SK-N-SH treated with all-trans-retinoic acid at 6 μM for 48 hours (cell line): ENCODE measurements around the gene FXR2.
"Not testable (repeated sequence)": the region's sequence is repeated elsewhere in the genome, so short reads cannot be mapped to it uniquely, and the experiment has no call there.

Source experiments
- ARNTL ChIP-seq: fragments of 450-650 bp; formaldehyde crosslinking; IDR thresholded peaks from 2 replicates; pipeline ENCODE4 v1.5.0; 2020; ENCODE audit warnings: low read depth, mild to moderate bottlenecking, moderate library complexity, borderline replicate concordance
- CREB5 ChIP-seq: fragments of 250-450 bp; sonication (Bioruptor Pico); IDR thresholded peaks from 2 replicates; pipeline ENCODE4 v1.5.1; 2020; ENCODE audit warnings: low read depth, mild to moderate bottlenecking, moderate library complexity
- GLIS3 ChIP-seq: fragments of 250-450 bp; sonication (Bioruptor Pico); IDR thresholded peaks from 2 replicates; pipeline ENCODE4 v1.5.0; 2020; ENCODE audit warnings: mild to moderate bottlenecking, moderate library complexity
- ISL1 ChIP-seq: fragments of 250-450 bp; sonication (Bioruptor Pico); IDR thresholded peaks from 2 replicates; pipeline ENCODE4 v2.1.2; 2022; ENCODE audit warnings: mild to moderate bottlenecking, moderate library complexity
- OSR1 ChIP-seq: fragments of 250-450 bp; sonication (Bioruptor Pico); IDR thresholded peaks from 2 replicates; pipeline ENCODE4 v1.8.0; 2022; ENCODE audit warnings: moderate library complexity, mild to moderate bottlenecking, inconsistent platforms
- PATZ1 ChIP-seq: fragments of 250-450 bp; sonication (Bioruptor Pico); IDR thresholded peaks from 2 replicates; pipeline ENCODE4 v1.8.0; 2020; ENCODE audit warnings: mild to moderate bottlenecking, moderate library complexity, borderline replicate concordance
- PPARA ChIP-seq: fragments of 250-450 bp; sonication (Bioruptor Pico); IDR thresholded peaks from 2 replicates; pipeline ENCODE4 v1.5.0; 2020; ENCODE audit warnings: mild to moderate bottlenecking, borderline replicate concordance
- TOX ChIP-seq: fragments of 250-450 bp; sonication (Bioruptor Pico); IDR thresholded peaks from 2 replicates; pipeline ENCODE4 v1.8.0; 2021; ENCODE audit warnings: mild to moderate bottlenecking, moderate library complexity, borderline replicate concordance
- ZFP30 ChIP-seq: fragments of 450-650 bp; formaldehyde crosslinking; IDR thresholded peaks from 2 replicates; pipeline ENCODE4 v1.5.0; 2022; ENCODE audit warnings: mild to moderate bottlenecking, moderate library complexity
- ZNF8 ChIP-seq: fragments of 450-650 bp; formaldehyde crosslinking; IDR thresholded peaks from 2 replicates; pipeline ENCODE4 v1.5.0; 2020; ENCODE audit warnings: mild to moderate bottlenecking, moderate library complexity

- TF ChIP-seq CREB5 (CRISPR knock-in tag); PATZ1 (CRISPR knock-in tag); PPARA (CRISPR knock-in tag); ISL1; ZNF8 (CRISPR knock-in tag); ZFP30 (CRISPR knock-in tag); ARNTL; TOX; GLIS3 (CRISPR knock-in tag); OSR1 (CRISPR knock-in tag): not testable (repeated sequence)
Measured at GRCh38 chr17:7641635-7642034, 26.9 kb upstream of the FXR2 start.
